Embryonic facial prominence (tissue), 1 donor: ENCODE results near the gene SHKBP1.
"Not testable (repeated sequence)": the region's sequence is repeated elsewhere in the genome, so short reads cannot be mapped to it uniquely, and the experiment has no call there.

Source experiments
- DNase-seq: peaks from one replicate; pipeline ENCODE4 v3.0.0-alpha.2; 2016; ENCODE audit errors: extremely low spot score

Gene SHKBP1

DNA sequence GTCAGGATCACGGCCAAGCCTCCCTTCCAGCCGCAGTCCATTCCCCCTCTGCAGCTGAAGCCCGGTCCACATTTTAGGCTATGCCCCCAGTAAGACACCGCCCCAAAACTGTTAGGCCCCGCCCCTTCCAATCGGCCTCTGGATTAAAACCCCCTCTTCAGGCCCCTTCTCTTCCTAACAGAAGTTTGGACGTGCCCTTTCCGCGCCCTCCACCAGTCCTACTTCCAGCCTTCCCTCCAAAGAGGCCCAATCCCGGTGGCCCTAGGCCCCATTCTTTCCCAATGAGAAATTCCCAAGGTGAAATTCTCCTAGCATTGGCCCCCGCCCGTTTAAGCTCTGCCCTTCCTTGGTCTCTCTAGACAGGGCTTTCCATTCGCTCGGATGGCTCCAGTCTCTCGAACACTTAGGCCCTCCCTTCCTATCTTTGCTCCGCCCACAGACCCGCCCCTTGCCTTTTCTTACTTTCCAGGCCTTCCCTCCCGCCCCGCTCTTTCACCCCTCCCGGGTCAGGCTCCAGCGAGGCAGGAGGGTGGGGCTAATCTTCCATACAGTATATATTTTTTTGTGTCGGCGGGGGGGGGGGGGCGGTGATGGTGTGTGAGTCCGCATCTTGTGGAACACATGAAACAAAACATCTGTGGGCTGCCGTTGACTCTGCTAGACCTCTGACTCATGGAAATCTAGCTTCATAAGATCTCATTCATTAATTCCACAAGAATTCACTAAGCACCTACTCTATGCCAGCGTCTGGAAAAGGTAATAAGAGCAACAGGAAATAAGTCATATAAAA, 38.1 kb downstream of the SHKBP1 start:
- no peak for DNase-seq

DNA sequence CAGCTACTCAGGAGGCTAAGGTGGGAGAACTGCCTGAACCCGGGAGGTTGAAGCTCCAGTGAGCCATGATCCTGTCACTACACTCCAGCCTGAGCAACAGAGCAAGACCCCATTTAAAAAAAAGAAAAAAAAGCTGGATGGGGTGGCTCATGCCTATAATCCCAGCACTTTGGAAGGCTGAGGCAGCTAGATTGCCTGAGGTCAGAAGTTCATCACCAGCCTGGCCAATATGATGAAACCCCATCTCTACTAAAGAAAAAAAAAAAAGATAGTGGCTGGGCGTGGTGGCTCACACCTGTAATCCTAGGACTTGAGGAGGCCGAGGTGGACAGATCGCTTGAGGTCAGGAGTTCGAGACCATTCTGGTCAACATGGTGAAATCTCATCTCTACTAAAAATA, 39.5 kb downstream of the SHKBP1 start:
- no peak for DNase-seq

DNA sequence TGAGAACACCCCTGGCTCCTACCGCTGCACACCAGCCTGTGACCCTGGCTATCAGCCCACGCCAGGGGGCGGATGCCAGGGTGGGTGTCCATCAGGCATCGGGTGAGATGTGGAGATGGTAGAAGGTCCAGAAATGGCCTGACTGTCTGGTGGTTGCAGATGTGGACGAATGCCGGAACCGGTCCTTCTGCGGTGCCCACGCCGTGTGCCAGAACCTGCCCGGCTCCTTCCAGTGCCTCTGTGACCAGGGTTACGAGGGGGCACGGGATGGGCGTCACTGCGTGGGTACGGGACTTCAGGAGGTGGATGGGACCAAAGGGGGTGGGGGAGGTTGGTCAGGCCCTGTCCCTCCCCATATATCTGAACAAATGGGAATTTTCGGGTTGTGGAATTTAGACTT, 40.3 kb downstream of the SHKBP1 start:
- DNase-seq, result no peak

- no peak for DNase-seq
Observed at GRCh38 chr19:40617961-40618360, 41.3 kb downstream of the SHKBP1 start.

DNA sequence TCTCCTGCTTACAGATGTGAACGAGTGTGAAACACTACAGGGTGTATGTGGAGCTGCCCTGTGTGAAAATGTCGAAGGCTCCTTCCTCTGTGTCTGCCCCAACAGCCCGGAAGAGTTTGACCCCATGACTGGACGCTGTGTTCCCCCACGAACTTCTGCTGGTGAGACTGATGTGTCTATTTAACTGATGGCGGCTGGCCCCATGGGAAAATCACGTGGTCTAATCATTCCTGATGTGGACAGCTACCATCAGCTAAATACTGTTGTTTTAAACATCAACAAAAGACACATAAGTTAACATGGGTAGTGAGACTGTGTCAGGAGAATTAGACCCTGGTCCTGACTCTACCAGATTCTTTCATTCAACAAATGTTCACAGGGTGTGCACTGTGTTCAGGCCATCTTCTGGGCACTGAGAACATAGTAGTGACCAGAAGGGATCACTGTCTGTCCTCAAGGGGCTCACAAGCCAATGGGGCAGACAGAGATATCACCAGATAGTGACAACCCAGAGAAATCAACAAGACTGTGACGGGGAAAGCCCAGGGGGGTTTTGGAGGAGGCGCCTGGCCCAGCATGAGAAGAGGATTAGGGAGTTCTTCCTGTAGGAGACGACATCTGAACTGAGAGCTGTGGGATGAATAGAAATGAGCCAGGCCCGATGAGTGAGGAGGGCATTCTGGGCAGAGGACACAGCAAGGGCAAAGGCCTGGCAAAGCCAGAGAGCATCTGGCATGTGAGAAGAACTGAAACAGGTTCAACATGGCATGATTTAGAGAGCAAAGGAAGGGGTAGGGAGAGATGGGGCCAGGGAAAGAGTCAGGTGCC, 42.9 kb downstream of the SHKBP1 start:
- no peak for DNase-seq

GRCh38 chr19:40620161-40620485, 43.5 kb downstream of the SHKBP1 start:
- DNase-seq, result no peak

- DNase-seq, result no peak
Observed at GRCh38 chr19:40621283-40621682, 44.6 kb downstream of the SHKBP1 start.

DNA sequence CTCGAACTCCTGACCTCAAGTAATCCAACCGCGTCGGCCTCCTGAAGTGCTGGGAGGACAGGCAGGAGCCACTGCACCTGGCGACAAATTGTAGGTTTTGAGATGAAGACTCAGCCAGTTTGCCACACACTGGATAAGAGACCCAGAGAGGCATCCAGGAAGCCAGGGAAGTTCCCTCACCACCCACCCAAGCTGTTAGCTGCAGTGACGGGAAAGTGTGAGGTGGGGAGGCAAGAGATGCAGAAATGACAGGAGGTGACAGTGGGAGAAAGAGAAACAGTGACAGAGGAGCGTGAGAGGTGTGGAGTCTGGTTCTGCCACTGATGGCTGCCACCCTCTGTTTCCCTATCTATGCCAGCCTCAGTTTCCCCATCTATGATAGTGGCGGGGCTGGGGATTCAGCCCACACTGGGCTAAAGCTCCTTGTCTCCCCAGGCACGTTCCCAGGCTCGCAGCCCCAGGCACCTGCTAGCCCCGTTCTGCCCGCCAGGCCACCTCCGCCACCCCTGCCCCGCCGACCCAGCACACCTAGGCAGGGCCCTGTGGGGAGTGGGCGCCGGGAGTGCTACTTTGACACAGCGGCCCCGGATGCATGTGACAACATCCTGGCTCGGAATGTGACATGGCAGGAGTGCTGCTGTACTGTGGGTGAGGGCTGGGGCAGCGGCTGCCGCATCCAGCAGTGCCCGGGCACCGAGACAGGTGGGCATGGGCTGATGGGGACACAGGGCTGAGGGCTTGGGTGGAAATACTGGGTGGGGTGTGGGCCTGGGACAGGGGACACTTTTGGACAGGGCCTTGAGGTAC, 45.5 kb downstream of the SHKBP1 start:
- DNase-seq, result no peak

- no peak for DNase-seq
Observed at GRCh38 chr19:40622773-40623075, 46.1 kb downstream of the SHKBP1 start.

DNA sequence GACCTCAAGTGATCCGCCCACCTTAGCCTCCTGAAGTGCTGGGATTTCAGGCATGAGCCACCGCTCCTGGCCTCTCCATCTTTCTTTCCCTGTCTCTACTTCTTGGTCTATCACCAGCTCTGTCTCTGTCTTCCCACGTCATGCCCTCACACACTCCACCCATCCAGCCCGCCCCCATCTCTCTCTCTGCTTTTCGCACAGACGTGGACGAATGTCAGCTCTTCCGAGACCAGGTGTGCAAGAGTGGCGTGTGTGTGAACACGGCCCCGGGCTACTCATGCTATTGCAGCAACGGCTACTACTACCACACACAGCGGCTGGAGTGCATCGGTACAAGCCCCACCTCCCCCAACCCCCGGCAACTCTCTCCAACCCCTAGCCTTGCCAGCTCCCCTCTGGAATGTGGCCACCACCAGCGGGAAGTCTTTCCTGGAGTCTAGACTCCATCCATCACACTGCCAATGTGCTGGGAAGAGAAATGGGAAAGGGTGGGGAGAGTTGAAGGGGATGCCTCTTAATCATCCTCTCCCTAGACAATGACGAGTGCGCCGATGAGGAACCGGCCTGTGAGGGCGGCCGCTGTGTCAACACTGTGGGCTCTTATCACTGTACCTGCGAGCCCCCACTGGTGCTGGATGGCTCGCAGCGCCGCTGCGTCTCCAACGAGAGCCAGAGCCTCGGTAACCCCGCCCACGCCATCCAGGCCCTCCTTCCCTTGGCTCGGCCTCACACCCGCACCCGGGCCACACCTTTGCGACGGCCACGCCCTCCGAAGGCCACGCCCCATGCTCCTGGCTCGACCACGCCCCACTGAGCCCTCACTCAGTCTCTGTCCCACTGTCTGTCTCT, 47.0 kb downstream of the SHKBP1 start:
- DNase-seq, result no peak

DNA sequence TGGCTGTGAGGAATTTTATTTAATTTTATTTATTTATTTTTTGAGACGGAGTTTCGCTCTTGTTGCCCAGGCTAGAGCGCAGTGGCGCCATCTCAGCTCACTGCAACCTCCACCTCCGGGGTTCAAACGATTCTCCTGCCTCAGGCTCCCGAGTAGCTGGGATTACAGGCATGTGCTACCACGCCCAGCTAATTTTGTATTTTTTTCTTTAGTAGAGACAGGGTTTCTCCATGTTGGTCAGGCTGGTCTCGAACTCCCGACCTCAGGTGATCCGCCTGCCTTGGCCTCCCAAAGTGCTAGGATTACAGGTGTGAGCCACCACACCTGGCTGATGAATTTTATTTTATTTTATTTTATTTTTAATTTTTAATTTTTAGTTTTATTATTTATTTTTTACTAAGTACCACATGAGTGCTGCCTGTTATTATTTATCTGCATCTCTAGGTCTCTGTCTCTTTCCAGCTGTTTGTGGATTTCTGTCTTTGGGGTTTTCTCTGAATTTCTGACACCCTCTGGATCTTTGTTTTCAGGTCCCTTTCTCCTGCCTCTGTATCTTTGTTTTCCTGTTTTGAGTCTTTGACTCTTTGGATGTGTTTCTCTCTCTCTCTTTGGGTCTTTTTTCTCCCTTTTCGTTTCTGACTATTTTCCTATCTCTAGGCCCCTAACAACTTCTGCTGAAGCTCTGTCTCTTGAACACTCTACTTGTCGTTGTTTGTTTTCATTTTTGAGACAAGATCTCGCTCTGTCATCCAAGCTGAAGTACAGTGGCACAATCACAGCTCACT, 47.9 kb downstream of the SHKBP1 start:
- DNase-seq, result not testable (repeated sequence)

GRCh38 chr19:40625406-40626120, 48.9 kb downstream of the SHKBP1 start:
- DNase-seq, result no peak

DNA sequence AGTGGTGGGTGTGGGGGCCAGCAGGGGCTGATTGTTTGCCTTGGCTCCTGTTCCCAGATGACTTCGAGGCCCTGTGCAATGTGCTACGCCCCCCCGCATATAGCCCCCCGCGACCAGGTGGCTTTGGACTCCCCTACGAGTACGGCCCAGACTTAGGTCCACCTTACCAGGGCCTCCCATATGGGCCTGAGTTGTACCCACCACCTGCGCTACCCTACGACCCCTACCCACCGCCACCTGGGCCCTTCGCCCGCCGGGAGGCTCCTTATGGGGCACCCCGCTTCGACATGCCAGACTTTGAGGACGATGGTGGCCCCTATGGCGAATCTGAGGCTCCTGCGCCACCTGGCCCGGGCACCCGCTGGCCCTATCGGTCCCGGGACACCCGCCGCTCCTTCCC, 50.2 kb downstream of the SHKBP1 start:
- no peak for DNase-seq

GRCh38 chr19:40627486-40628279, 51.0 kb downstream of the SHKBP1 start:
- DNase-seq, result no peak

DNA sequence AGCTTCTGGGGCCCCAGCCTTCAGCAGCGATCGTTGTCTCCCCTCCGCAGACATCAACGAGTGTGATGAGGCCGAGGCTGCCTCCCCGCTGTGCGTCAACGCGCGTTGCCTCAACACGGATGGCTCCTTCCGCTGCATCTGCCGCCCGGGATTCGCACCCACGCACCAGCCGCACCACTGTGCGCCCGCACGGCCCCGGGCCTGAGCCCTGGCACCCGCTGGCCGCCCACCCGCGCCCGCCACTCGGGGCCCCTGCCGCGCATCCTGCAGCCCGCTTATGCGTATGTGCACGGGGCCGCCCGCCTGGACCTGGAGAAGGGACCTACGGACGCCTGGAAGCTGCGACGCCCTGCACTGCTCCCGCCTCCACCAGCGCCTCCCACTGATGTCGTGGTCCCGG, 52.7 kb downstream of the SHKBP1 start:
- no peak for DNase-seq

- no peak for DNase-seq
Observed at GRCh38 chr19:40630571-40631160, 54.0 kb downstream of the SHKBP1 start.

DNA sequence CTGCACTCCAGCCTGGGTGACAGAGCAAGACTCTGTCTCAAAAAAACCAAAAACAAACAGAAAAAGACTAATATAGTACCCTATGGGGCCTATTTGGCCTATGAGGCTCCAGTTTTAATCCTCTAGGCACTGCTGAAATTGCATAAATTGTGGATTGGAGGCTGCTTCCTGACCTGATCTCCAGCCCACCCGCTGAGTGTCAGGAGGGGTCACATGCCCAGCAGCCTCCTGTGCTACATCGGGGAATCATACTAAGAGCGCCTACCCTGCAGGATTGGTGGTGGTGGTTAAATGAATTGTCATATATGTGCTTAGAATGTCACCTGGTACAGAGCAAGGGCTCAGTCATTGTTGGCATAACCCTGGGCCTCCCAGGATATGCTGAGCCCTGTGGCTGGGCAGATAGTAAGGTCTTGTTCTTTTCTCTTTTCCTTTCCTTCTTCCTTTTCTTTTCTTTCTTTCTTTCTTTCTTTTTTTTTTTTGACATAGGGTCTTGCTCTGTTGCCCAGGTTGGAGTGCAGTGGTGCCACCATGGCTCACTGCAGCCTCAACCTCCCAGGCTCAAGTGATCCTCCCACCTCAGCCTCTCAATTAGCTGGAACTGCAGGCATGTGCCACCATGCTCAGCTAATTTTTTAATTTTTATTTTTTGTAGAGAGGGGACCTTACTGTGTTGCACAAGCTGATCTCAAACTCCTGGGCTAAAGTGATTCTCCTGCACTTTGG, 55.8 kb downstream of the SHKBP1 start:
- no peak for DNase-seq

- no peak for DNase-seq
Observed at GRCh38 chr19:40633207-40633606, 56.5 kb downstream of the SHKBP1 start.
